NCI-H345 (cell line): ENCODE results near the gene SDC1.
"Not testable (repeated sequence)": the region's sequence is repeated elsewhere in the genome, so short reads cannot be mapped to it uniquely, and the experiment has no call there.

ENCODE experiments used
- DNase-seq: peaks from one replicate; lab custom pipeline; 2025; lab: John Stamatoyannopoulos, UW

The SDC1 gene

DNA sequence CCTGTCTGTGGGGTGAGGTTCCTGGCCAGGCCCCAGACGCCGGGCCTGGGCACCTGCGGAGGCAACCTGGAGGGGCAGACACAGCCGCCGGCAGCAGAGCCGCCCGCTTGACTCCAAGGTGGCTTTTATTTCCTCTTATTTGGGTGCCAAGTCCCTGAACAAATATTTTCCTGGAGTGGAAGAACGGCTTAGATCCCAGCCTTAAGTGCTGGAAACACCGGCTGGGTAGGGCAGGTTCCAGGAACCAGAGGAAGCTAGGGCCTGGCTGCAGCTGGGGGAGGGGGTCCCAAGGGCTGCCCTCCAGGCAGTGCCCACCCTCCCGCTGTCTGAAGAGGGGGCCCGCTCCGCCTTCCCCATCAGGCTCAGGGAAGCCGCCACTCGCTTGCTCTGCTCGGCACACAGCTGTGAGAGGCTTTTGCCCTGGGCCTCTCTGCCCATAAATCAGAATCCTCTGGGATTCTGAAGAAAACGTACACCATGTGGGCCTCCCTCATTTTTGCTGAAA is 28.2 kb downstream of the SDC1 start:
- DNase-seq = peak; percentile 76

DNA sequence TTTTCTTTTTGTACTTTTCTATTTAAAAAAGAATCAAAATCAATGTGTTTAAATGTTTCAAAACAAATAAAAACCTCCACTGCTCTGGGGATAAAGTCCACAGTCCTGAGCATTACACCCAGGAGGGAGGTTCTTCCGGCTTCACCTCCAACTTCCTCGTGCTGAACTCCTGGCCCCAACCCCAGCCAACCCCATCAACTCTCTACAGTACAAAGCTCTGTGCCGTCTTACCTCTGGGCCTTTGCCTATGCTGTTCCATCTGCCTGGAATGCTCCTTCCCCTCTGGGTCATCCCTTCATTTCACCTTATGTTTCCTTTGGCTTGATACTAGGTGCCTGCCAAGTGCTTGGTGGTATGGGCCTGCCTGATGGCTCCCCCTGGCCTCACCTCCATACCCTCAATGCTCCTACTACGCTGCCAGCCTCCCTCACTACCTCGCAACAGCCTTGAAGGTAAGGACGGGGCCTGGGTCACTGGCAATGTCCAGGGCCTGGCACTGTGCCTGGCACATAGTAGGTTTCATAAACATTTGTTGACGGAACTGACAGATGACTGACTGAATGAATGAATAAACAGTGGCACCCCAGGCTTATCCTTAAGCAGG is 28.8 kb downstream of the SDC1 start:
- no peak for DNase-seq

DNA sequence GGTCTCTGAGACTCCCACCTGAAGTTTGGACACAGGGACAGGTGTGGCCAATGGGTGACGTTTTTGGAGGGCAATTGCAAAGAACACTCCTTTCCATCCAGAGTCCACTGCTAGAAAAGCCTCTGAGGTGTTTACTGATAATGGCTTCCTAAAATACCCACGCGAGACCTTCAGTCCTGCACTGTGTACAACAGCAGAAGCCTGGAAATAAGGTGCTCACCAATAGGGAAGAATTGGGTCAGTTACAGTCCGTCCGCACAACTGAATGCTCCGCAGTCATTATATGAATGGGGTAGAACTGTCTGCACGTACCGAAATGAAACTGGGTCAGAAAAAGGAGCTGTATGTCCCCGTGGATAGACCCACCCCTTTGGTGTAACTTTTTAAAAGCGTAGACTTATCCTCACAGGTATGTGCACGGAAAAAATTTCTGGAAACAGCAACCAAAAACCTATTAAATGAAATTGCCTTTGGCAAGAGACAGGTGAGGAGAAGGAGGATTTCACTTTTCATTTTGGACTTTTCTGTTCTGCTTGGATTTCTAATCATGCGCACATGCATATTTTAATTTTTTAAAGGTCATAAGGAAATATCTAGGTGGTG is 29.4 kb downstream of the SDC1 start:
- no peak for DNase-seq

DNA sequence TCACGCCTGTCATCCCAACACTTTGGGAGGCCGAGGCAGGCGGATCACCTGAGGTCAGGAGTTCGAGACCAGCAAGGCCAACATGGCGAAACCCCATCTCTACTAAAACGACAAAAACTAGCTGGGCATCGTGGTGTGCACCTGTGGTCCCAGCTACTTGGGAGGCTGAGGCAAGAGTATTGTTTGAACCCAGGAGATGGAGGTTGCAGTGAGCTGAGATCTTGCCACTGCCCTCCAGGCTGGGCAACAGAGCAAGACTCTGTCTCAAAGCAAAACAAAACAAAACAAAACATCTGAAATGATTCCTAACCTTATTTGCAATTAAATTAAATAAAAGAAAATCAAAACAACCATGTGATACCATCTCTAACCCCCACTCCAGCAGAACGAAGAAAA is 29.9 kb downstream of the SDC1 start:
- not testable (repeated sequence) for DNase-seq

DNA sequence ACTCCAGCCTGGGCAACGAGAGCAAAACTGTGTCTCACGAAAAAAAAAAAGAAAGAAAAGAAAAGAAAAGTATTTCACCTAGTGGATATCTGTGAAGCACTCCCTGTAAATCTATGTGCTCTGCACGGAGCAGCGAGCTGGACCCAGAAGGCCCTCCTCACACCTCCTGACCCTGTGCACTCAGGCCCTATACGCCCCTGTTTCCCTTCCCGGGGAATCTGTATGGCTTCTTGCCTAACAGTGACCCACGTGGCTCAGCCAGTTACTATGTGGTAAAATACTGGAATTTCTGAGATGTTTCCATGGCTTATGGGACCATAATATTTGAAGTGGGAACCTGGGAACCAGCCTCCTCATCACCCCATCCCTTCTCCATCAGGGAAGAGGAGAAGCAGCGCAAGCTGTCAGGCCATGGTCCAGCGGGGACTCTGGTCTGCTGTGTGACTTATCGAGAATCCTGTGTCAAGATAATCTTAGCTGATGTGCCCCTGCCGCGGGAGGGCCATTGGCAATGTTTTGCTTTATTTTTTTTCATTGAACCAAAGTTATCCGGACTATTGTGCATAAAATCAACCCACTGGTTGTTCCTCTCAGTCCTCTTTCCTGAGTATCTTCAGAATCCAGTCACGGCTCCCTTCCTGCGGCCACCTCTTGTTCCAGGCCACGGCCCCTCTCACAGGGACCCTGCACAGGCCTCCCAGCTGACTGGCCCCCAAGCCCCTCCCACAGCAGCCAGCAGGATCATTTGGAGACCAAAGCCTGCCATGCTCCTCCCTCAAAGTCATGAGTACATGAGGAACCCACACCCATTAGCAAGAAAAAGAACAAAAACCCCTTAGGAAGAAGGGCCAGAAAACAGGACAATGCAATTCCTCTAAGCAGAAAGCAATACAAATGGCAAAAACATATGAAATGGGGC is 30.6 kb downstream of the SDC1 start:
- no peak for DNase-seq

DNA sequence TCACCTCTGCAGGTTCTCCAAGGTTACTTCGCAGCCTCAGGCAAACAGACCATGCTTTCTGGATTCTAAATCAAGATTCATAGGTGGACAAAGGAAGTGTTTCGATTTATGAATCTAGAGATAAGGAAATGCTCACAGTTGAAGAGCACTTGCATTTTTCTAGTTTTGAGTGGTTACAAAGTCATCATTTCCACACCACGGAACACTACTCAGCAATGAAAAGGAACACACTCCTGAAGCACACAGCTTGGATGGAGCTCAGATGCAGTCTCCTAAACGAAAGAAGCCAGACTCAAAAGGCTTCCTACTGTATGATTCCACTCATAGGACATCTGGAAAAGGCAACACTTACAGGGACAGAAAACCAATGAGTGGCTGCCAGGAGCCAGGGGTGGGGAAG is 31.7 kb downstream of the SDC1 start:
- no peak for DNase-seq

DNA sequence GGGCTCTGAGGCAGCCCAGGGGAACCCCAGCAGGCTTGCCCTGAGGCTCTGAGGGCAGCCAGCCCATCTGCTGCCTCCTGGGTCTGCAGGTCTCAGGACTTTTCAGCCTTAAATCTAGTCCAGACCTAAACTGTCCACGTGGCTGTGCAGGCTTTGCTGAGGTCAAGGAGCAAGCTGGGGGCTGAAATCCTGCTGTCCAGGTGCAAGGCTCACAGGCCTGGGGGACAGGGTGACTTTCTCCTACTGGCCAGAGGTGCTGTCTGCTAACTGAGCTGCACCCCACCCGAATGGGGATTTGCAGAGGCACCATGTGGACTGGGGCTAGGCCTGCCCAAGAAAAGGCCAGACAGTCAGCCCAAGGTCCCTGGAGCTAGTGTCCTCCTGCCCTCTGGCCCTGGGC is 32.1 kb downstream of the SDC1 start:
- DNase-seq = no peak

DNA sequence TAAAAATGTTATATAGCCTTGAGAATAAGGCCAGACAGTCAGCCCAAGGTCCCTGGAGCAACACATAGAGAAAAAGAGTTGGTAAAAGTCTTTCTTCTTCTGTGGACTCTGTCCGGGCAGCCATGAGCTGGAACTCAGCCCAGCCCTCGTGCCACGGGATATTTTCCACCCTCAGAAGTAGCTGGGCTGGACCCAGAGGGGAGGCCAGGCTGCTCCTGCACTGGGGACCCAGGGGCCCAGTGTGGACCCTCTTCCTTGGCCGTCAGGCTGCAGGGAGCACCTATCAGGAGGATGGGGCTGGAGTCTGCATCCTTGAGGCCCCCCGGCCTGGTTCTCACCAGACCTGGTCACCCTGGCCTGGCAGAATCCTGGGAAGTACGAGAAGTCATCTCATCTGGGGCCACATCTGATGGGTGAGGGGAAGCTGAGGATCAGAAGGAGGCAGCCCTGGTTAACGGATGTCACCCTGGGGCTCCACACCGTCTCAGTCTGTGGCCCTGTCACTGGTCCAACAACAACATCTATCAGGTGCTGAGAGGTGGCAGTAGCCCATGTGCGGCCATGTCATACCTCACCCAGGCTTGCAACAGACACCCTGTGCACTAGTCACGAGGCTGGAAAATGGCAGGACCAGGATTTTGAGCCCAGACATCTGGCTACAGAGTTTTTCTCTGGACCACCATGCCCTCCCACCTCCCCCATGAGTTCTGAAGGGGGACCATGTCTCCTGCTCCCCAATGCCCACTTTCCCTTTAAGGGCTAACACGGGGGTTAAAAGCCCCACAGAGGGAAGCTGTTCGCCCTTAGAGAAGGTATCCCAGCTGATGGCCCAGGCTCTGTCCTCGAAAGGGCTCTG is 33.0 kb downstream of the SDC1 start:
- no peak for DNase-seq

DNA sequence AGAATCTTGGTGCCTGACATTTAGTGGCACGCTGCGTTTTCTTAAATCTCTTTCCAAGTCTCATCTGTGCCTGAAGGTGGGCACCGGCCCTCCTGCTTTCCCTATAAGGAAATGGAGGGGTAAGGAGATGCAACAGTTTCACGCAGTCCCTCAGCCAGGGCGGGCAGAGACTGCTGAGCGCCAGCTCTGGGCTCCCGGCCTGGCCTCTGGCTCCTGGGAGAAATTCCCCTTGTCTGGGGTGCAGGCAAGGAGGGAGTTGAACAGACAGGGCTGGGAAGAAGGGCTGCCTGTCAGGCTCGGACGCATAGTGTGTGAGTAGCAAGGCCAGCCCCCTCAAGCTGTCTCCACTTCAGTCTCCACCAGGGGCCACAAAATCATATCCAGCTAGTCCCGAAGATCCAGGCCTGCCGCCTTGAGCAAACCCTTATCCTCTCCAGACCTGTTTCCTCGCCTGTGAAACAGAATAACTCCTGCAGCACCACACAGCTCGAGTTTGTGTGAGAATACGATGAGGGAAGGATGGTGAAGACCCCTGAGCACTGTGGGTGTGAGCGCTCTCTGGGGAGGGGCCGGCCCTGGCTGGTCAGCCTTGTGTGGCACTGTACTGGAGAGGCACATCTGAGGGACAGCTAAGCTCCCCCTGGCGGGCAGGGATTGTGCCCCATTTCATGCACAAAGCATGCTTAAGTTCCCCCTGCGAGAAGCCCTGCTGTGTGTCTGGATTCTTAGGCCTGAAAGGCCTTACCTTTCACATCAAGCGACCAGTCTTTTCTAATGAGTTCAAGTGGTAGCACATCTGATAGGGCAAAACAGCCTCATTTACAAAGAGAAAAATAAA is 33.8 kb downstream of the SDC1 start:
- no peak for DNase-seq

DNA sequence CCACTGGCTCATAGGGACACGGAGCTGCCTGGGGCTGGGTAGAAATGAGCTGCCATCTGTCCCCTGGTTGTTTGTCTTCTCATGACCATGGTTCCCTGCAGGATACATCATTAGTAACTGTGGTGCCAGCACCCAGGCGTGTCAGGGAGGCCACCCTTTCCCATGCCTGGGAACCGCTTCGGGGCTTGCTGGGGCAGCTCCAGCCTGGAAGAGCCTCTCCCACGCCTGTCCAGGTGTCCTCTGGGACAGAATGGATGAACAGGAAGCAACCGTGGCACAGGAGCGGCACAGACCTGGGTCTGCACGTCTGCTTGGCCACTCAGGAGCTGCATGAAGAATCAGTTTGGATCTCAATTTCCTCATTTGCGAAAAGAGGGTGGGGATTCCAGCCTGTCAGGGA is 34.8 kb downstream of the SDC1 start:
- peak; percentile 60 for DNase-seq

DNA sequence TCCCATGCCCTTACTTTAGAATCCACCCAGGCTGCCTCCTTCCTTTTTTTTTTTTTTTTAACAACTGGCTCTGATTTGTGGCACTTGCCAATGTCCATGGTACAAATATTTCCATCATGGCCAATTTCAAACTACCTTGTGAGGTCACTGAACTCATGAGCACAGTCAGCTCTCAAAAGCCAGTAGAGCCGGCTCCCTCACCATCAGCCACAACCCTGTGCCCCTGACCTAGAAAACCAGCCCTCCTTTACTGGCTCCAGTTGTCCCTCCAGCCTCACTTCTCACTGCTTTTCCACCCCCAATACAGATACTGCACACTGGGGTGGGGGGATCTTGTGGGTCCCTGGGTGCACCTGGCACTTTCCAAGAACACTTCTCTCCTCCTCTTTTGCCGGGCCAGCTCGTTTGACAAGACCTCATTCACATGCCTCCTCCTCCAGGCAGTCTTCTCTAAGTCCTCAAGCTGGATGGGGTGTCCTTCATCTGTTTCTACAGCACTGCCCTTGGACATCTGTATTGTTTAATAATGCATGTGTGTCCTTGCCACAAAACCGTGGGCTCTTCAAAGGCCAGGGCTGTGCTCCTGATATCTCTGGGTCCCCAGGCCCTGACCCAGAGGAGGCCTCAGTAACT is 35.5 kb downstream of the SDC1 start:
- no peak for DNase-seq

DNA sequence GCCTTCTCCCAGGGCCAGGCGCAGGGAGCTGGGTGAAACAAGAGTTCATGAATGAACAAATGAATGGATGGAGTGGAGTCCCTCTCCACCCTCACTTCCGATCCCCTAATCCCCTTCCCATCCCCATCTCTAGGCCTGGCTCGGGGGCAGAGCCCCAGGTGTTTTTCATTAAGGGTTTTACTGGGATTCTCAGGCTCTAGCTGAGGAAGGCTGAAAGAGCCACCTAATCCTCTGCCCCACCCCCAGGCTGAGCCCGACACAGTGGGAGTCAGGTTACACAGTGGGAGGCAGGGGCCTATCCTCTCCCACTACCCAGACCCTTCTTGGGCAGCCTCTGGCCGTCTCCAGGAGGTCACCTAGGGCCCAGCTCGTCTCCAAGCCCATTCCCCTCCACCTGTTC is 36.1 kb downstream of the SDC1 start:
- no peak for DNase-seq

DNA sequence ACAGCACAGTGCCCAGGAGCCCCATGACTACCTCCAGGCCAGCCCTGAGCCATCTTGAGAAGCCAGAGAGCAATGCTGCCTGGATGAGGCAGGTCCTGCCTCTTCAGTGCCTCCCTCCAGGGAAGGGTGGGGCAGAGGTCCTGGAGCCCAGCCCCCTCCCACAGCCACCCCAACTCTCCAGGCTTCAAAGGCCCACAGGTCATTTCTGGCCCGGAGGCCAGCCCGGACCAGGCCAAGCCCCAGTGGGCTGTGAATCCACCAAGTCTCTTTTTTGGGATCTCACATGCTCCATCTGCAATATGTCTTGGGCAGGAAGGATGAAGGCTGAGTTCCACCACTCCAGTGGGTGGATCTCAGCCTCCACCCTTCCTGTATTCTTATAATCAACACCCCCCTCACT is 36.7 kb downstream of the SDC1 start:
- DNase-seq = no peak

DNA sequence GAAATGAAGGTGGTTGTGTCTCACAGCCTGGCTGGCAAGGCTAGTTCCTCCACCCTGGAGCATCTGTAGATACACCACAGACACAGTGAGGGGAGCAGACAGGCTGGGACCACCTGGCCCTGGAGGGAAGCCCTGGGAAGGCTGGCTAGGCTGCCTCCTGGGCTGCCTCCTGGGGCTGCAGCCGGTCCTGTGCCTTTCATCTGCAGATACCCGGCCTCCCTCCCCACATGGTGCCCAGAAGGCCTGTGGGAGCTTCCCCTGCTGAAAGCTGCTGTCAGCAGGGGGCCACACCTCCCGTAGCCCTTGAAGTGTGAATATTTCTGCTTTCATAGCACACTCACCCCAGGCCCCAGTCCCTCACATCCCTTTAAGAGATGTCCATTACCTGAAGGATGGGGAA is 37.6 kb downstream of the SDC1 start:
- DNase-seq = peak; percentile 58

DNA sequence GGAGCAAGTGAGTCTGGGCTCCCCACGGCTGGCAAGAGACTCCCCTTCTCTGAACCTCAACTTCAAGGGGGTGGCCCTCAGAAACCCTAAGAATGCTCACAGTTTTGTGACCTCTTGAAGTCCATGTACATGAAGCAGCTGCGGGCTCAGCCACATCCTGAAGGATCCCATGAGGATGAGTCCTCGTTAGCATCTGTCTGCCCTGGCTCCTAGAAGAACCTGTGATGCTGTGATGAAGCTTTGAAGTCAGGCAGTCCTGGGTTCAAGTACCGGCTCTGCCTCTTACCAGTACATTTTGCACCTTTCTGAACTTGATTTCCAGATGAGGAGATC is 38.1 kb downstream of the SDC1 start:
- DNase-seq = no peak

DNA sequence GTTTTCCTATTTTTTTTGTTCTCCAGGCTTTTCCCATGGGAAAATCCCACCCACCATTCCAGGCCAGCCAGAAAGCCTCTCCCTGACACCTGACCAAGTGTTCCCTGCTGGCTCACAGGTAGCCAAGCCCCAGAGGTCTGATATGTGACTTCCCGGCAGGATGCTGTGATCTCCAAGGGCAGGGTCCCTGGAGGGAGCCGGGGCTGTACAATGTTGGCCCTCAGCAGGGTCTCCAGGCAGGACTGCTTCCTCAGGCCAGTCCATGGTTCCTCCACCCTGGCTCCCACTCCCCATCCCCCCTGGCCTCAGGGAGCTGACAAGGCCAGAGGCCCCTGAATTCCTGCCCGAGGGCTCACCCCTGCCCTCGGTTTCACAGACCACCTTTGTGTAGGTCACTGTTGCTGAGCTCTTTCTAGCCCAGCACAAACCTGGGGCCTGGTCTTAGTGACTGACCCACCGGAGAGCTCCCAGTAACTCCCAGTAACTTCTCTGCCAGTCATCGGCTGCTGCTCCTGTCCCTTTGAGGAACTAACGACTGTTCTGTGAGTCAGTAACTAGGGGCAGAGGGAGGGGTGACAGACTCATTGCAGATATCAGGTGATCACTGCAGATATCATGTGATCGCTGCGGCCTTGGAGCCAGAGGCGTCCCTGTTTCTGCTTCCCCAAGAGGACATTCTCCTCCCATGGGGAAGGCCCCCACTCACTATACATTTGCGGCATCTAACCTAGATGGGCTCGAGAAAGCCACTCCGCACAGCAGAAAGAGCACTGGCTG is 38.7 kb downstream of the SDC1 start:
- no peak for DNase-seq

DNA sequence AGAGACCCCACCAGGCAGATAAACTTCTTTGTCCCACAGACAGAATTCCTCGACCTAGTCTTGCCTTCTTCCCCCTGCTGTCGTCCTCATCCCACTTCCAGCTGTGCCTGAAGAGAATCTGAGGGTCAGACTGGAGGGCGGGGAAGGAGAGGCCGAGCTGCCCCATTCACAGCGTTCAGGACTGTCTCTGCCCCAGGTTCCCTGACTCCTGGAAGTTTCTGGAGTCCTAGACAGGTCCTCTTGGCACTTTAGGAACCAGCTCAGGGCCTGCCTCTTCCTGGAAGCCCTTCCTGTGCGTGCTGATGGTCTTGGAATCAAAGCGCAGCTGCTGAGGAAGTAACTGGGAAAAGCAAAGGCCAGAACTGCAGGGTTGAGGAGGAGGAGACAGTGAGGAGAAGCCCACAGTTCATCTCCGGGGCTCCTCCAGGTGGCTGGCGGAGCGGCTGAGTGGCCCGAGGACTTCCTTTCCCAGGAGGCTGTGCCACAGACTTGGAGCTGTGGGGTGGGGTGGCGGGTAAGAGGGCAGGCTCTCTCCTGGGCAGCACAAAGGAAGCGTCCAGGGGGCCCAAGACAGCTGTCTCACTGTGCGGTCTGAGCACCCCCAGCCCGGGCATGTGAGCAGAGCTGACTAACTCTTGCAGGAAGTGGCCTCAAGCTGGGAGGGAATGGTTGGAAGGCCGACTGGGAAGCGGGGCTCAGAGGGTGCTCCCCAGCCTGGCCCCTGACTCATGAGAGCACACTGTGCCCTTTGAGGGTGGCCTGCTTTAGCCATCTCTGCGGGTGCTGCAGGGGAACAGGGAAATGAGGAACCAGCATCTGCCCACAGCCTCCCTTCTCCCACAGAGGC is 39.5 kb downstream of the SDC1 start:
- no peak for DNase-seq

DNA sequence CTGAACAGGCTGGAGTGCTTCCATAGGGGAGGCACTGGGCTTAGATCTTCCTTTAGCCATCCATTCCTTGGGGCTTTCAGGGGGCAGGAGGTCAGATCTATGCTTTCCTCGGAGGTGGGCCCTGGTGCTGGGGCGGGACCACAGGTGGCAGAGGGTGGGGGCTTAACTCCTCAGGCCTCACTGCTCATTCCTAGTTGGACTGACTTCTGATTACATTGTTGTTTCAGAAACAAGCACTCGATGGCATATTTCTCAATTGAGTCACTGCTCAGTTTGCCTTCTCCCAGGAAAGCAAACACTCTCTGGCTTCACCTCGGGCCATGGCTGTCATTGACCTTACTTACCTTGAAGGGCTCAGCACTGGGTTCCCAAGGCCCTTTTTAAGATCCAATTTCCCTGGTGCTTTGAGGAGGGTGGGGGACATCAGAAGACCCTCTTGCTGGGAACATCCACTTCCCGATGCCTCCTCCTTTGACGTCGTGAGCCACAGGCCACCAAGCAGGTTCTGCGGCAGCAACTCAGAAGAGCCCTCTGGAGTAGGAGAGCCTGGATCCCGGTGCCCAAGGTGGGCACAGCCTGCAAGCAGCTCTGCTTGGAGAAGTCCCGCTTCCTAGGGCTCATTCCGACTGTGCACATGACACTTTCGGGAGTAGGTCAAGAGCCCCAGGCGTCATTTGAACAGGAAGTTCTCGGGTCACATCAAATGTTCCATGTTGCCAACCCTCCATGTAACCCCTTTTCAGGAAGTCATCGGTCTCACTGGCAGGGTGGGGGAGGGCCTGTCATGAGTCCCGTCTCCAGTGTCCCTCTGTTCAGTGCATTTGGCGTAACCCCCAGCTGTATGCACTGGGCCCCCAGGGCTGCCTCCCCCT is 40.6 kb downstream of the SDC1 start:
- no peak for DNase-seq
